HG03378 (cell line): ENCODE measurements around the gene P4HA2.
A peak's percentile ranks its signal among the peaks of the same experiment; 100 is the strongest.
"Not testable (repeated sequence)": the region's sequence is repeated elsewhere in the genome, so short reads cannot be mapped to it uniquely, and the experiment has no call there.

ENCODE experiments used
- ATAC-seq: cut with Tn5 transposase; IDR thresholded peaks from one replicate; pipeline ENCODE4 v1.9.1; 2021; ENCODE audit warnings: mild to moderate bottlenecking, moderate library complexity; ENCODE audit not compliant: unreplicated experiment

The P4HA2 gene

DNA sequence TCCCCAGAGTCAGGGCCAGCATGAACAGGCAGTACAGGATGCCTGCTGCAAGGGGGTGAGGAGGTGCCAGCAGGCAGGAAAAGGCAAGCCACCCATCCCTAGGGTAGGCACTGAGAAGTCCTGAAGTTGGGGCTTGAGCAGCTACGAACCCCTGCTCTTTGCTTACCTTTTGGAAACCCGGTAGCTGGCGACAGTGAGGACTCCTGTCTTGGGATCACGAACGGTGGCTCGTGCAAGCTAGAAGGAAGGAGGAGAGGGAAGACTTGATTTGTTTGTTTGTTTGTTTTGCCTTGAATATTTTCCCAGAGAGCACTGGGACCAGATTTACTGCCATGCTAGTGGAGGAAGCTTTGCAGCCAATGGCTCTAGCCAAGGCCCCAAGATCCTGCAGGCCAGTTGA lies 23.7 kb downstream of the P4HA2 start:
- ATAC-seq: no peak

DNA sequence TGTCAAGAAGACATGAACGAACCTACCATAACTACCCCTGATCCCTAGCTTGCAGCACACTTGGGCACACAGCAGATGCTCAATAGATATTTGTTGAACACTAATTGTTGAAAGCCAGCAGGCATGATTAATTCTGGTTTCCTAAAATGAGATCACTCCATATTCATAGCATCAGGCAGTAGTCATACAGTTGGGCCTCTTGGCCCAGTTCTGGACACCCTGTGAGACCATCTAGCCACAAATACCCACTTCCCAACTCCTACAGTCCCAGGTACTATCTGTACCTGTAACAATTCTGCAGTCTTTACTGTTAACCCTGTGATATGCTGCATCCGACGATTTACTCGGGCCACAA lies 24.2 kb downstream of the P4HA2 start:
- no peak for ATAC-seq

DNA sequence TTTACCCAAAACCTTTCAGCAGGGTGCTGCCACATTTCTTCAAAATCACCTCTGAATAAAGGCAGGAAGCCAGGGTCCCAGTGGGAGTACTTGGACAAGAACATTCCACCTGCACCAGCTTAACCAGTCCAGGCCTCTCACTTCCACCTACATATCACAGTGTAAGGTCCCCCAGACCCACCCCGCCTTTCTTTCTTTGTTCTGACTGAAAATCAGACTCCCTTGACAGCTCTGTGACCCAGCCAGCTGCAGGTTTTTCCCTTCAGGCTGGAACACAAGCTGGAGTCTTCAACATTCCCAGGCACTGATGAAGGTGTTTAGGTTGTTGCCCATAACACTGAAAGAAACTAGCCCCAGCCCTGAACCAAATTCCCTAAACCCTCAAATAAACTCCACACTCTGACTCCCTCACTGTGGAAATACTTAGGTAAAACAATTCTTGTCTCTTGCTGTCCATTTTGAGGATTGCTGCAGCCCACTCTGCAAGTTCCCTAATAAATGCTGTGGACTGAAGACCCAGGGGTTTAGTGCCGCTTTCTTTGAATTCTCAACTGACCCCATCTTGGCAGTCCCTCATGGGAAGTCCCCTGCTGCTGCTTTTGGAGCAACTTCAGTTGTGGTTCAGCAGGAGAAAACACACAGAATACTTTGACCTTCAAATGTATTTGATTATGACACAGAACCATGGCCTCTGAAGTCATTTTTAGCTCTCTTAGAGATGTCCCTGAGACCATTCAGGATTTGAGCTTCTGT lies 24.8 kb downstream of the P4HA2 start:
- ATAC-seq: no peak

DNA sequence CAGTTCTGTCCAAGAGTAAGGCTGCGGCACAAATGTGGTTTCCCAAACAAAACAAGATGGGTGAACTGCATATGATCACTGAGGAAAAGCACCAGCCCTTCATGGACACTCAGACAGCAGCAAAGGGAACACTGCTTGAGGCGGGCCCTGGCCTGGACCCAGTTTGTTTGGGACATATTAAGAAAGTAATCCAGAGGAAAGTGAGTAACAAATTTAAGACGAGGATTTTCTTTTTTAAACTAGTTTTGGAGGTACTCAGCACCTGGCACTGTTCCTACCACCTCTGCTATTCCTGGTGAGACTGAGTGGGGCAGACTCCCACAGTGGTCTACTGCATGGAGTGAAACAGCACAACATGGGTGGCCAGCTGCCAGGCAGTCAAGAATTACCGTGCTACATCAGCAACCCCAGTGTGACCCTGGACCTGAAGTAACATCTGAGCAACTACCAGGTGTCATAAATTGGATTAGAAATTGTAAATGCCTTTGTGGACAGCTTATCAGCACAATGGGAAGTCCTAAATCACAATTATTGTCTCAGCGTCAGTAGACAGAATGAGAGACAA lies 28.5 kb downstream of the P4HA2 start:
- ATAC-seq: no peak

GRCh38 chr5:132198571-132198970 lies 29.1 kb downstream of the P4HA2 start:
- no peak for ATAC-seq

DNA sequence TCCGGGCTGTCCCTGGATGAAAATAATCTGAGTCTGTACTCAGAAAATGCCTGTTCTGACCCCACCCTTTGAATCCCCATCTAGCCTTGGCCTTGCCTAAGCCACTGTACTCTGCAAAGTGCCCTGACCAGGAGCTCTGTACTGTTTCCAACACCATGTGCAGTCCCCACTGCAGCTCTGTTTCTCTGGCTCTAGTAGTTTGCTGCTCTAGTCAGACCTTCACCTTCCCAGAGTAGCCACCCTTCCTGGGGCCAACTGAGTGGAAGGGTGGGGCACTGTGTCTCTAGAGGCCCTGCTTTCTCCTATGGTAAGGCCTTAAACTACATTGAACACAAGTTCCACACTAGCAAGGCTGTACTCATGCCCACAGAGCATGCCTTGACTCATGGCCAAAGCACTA lies 31.9 kb downstream of the P4HA2 start:
- no peak for ATAC-seq

DNA sequence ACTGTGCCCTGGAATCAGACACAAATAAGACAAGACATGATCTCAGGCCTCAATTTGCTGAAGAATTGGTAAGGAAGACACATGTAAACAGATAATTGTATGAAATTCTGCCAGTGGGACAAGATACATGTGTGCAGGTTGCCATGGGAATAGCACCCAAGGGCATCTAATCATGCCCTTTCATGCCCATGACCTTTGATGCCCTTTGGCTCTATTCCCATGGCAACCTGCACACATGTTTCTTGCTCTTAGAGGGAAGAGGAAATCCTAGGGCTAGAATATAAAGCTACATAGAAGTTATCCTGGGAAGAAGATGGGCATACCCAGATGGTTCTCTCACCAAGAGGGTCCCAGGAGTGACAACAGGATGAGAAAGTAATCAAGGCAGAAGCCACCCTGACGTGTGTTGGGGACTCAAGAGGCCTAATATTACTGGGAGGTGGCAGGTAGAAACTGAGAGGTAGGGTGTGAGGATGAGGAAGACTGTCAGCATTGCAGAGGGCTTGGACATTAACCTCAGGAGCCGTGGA lies 34.4 kb downstream of the P4HA2 start:
- ATAC-seq: no peak

DNA sequence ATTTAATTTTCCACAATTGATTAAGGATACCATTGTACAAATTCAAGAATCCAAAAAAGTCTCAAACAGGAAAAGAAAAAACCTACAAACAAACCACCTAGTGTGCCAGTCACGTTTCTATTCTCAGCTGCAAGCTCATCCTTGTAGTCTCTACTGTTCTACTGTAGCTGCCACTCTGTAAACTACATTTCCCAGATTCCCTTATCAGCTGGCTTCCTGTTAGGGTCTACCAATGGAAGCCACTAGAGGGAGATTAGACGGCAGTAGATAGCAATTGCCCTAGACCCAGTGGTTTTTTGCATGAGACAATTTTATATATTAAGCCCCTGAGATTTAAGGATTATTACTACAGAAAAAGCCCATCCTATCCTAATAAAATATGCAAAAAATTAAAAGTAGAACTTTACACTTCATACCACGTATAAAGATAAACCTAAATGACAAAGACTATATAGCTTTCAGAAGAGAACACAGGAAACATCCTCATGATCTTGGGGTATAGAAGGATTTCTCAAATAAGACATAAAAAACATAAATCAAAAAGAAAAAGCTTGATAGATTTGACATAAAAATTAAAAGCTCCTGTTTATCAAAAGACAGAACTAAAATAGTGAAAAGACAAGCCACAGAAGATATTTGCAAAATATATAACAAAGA lies 37.4 kb downstream of the P4HA2 start:
- peak; percentile 83 for ATAC-seq

- ATAC-seq: no peak
Observed at GRCh38 chr5:132184588-132184987, 43.1 kb downstream of the P4HA2 start.

DNA sequence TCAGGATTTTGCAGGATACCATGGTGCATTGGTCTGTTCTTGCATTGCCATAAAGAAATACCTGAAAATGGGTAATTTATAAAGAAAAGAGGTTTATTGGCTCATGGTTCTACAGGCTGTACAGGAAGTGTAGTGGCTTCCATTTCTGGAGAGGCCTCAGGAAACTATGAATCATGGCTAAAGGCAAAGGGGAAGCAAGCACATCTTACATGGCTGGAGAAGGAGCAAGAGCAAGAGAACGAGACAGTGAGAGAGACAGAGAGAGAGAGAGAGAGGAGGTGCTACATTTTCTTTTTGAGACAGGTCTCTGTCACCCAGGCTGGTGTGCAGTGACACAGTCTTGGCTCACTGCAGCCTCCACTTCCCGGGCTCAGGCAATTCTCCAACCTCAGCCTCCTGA lies 43.9 kb downstream of the P4HA2 start:
- no peak for ATAC-seq

- ATAC-seq: no peak
Observed at GRCh38 chr5:132182359-132183040, 45.2 kb downstream of the P4HA2 start.

- no peak for ATAC-seq
Observed at GRCh38 chr5:132181011-132181629, 46.5 kb downstream of the P4HA2 start.

- ATAC-seq: no peak
Observed at GRCh38 chr5:132180134-132180745, 47.4 kb downstream of the P4HA2 start.

GRCh38 chr5:132179405-132179804 lies 48.2 kb downstream of the P4HA2 start:
- no peak for ATAC-seq

DNA sequence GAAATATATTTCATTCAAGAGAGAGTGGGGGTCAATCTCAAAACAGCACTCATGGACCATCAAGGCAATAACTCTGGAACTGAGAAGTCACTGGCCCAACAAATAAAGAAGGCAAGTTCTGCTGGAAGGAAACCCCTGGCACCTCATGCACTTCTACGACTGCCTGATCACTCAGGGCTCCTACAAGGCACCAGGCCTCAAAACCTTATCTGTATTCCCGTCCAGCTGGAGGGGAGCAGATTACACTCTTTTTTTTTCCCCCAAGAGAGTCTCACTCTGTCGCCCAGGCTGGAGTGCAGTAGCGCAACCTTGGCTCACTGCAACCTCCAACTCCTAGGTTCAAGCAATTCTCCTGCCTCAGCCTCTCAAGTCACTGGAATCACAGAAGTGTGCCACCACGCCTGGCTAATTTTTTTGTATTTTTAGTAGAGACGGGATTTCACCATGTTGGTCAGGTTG lies 49.9 kb downstream of the P4HA2 start:
- ATAC-seq: no peak

DNA sequence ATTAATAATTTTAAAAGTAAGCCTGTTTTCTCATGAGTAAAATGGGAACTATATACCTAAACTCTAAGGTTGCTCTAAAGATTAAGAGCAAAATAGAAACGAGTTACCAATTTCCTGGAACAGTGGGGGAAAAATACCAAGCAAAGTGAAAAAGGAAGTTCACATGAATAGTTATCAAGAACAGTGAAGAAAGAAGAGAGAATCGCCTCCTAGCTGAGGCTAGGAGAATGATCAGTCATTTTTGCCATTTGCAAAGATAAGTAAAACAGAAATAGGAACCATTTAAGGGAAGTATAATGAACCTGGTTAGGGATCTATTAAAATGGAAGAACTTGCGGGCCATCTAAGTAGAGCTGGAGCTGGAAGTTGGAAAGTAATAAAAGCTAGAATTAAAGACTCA lies 50.7 kb downstream of the P4HA2 start:
- ATAC-seq: peak; percentile 64

DNA sequence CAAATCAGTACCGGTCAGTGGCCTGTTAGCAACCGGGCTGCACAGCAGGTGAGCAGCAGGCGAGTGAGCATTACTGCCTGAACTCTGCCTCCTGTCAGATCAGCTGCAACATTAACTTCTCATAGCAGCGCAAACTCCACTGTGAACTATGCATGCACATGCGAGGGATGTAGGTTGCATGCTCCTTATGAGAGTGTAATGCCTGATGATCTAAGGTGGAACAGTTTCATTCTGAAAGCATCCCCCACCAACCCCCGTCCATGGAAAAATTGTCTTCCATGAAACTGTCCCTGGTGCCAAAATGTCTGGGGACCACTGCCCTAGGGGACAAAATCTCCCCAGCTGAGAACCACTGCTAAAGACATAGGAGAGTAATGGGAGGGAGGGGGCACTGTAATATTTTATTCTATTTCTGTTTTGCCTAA lies 51.1 kb downstream of the P4HA2 start:
- peak; percentile 24 for ATAC-seq

GRCh38 chr5:132162945-132163344 lies 64.7 kb downstream of the P4HA2 start:
- no peak for ATAC-seq

DNA sequence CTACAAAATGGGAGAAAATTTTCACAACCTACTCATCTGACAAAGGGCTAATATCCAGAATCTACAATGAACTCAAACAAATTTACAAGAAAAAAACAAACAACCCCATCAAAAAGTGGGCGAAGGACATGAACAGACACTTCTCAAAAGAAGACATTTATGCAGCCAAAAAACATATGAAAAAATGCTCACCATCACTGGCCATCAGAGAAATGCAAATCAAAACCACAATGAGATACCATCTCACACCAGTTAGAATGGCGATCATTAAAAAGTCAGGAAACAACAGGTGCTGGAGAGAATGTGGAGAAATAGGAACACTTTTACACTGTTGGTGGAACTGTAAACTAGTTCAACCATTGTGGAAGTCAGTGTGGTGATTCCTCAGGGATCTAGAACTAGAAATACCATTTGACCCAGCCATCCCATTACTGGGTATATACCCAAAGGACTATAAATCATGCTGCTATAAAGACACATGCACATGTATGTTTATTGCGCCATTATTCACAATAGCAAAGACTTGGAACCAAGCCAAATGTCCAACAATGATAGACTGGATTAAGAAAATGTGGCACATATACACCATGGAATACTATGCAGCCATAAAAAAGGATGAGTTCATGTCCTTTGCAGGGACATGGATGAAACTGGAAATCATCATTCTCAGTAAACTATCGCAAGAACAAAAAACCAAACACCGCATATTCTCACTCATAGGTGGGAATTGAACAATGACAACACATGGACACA lies 65.9 kb downstream of the P4HA2 start:
- ATAC-seq: not testable (repeated sequence)

GRCh38 chr5:132156413-132156812 lies 71.2 kb downstream of the P4HA2 start:
- no peak for ATAC-seq
